ENCODE measurements around the gene MAP3K12. TPM values are rescaled to one million over a fixed set of nuclear protein-coding genes. Genes with fewer than 3 reads are reported as not detected.

Gene MAP3K12
- total RNA-seq, 3 donors from 2014 or later, result 3.2 to 18.8 (median 8.9) TPM

- Histone ChIP-seq H3K9me3 (no peaks in the 10 kb centered on the region), H3K4me3 (no peak overlapping the region), H3K4me1 (ENCODE audit: low read depth) (no peaks in the 10 kb centered on the region), H3K36me3 (ENCODE audit: low read depth) (no peaks in the 10 kb centered on the region)
- ATAC-seq (no peak), DNase-seq (no peak)
- TF ChIP-seq, protein P1, sequence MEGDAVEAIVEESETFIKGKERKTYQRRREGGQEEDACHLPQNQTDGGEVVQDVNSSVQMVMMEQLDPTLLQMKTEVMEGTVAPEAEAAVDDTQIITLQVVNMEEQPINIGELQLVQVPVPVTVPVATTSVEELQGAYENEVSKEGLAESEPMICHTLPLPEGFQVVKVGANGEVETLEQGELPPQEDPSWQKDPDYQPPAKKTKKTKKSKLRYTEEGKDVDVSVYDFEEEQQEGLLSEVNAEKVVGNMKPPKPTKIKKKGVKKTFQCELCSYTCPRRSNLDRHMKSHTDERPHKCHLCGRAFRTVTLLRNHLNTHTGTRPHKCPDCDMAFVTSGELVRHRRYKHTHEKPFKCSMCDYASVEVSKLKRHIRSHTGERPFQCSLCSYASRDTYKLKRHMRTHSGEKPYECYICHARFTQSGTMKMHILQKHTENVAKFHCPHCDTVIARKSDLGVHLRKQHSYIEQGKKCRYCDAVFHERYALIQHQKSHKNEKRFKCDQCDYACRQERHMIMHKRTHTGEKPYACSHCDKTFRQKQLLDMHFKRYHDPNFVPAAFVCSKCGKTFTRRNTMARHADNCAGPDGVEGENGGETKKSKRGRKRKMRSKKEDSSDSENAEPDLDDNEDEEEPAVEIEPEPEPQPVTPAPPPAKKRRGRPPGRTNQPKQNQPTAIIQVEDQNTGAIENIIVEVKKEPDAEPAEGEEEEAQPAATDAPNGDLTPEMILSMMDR (IDR thresholded peaks at IDR 0.05), result no peak
- intact Hi-C loops (cut with DNase I, micrococcal nuclease), result no loop called here
These were observed 15.5 kb upstream of the MAP3K12 start for GRCh38 chr12:53514628-53515290.

GRCh38 chr12:53513712-53514410 lies 14.6 kb upstream of the MAP3K12 start:
- Histone ChIP-seq H3K4me3 (no peak overlapping the region), H3K36me3 (ENCODE audit: low read depth) (no peaks in the 10 kb centered on the region)
- ATAC-seq, result no peak

GRCh38 chr12:53510181-53510812 lies 11.0 kb upstream of the MAP3K12 start:
- ATAC-seq (no peak), DNase-seq (no peak)
- Histone ChIP-seq H3K4me1 (ENCODE audit: low read depth) (peaks cover 3% of the 10 kb centered on the region), H3K9me3 (no peaks in the 10 kb centered on the region), H3K36me3 (ENCODE audit: low read depth) (no peaks in the 10 kb centered on the region), H3K4me3 (no peak overlapping the region)
- TF ChIP-seq, protein P1 (IDR thresholded peaks at IDR 0.05), result no peak
- intact Hi-C loops (cut with DNase I, micrococcal nuclease), result no loop called here

More at GRCh38 chr12:53513712-53514410, 14.6 kb upstream of the MAP3K12 start:
- TF ChIP-seq, protein P1 (IDR thresholded peaks at IDR 0.05), result no peak
- intact Hi-C loops (cut with DNase I, micrococcal nuclease), result no loop called here
- DNase-seq, result no peak
- Histone ChIP-seq H3K4me1 (ENCODE audit: low read depth) (peaks cover under 1% of the 10 kb centered on the region), H3K9me3 (no peaks in the 10 kb centered on the region)

- TF ChIP-seq, protein P1 (IDR thresholded peaks at IDR 0.05), result peak; percentile 74
- ATAC-seq, result peak; percentile 96
- intact Hi-C loops (cut with DNase I, micrococcal nuclease), result no loop called here
- Histone ChIP-seq H3K4me3 (no peak overlapping the region), H3K9me3 (no peaks in the 10 kb centered on the region), H3K4me1 (ENCODE audit: low read depth) (peaks cover 3% of the 10 kb centered on the region), H3K36me3 (ENCODE audit: low read depth) (no peaks in the 10 kb centered on the region)
- DNase-seq, result peak; percentile 83 to 95 (median 94)
These were observed 9.4 kb upstream of the MAP3K12 start for GRCh38 chr12:53508534-53509170.

DNA sequence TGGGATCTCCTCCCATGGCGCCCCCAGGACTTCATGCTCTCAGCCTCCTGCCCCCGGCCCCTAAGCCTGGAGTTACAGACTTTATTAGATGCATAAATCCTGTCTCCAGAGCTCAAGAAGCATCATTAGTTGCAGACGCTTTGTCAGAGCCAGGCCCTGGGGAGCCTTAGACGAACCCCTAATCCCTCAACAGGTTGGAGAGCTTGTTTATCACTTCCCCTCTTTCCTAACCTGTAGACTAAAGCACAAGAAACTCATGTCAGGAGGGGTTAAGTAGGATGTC lies 8.3 kb upstream of the MAP3K12 start:
- no peak for ATAC-seq
- intact Hi-C loops (cut with DNase I, micrococcal nuclease), result no loop called here
- Histone ChIP-seq H3K4me1 (ENCODE audit: low read depth) (peaks cover 3% of the 10 kb centered on the region), H3K4me3 (no peak overlapping the region), H3K36me3 (ENCODE audit: low read depth) (no peaks in the 10 kb centered on the region), H3K9me3 (no peaks in the 10 kb centered on the region)
- no peak for DNase-seq
- TF ChIP-seq, protein P1 (IDR thresholded peaks at IDR 0.05), result no peak

Data from mucosa of descending colon (tissue), 3 donors.